HG03039 (cell line): Measurements from ENCODE around the gene MGRN1.
"Not testable (repeated sequence)": the region's sequence is repeated elsewhere in the genome, so short reads cannot be mapped to it uniquely, and the experiment has no call there.

Experiments used
- ATAC-seq: cut with Tn5 transposase; IDR thresholded peaks from one replicate; pipeline ENCODE4 v1.9.1; 2021; ENCODE audit warnings: mild to moderate bottlenecking, moderate library complexity; ENCODE audit not compliant: unreplicated experiment

MGRN1 gene

DNA sequence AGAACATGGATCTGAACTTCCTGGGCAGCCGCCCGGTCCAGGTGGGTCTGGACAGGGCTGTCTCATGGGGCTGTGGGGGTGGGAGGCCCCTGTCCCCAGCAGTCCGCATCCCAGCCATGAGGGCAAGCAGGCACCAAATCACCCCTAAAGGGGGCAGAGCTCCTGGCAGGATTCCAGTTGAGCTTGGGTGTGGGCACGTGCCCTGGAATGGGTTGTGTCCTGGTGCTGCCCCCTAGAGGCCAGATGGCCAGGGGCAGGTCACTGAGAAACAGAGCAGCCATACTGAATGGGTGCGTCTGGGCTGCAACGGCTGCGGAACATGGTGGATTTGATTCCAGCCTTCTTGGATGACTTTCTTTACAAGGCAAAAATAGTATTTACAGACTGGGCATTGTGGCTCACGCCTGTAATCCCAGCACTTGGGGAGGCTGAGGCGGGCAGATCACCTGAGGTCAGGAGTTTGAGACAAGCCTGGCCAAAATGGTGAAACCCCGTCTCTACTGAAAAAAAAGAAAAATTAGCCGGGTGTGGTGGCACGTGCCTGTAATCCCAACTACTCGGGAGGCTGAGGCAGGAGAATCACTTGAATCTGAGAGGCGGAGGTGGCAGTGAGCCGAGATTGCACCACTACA, 25.9 kb downstream of the MGRN1 start:
- ATAC-seq: not testable (repeated sequence)

- ATAC-seq: no peak
Measured at GRCh38 chr16:4651827-4652226, 27.2 kb downstream of the MGRN1 start.

DNA sequence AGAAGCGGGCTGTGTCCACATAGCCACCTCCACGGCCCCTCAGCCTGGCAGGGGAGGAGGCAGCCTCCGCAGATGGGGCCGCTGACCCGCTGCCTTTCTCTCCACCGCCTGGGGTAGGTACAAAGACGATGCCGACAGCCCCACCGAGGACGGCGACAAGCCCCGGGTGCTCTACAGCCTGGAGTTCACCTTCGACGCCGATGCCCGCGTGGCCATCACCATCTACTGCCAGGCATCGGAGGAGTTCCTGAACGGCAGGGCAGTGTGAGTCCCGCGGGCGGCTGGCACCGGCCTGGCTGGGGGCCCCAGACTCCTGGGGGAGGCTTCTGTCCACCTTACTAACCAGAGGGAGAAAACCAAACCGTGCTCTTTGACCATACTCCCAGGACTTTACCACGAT, 27.9 kb downstream of the MGRN1 start:
- ATAC-seq: no peak

DNA sequence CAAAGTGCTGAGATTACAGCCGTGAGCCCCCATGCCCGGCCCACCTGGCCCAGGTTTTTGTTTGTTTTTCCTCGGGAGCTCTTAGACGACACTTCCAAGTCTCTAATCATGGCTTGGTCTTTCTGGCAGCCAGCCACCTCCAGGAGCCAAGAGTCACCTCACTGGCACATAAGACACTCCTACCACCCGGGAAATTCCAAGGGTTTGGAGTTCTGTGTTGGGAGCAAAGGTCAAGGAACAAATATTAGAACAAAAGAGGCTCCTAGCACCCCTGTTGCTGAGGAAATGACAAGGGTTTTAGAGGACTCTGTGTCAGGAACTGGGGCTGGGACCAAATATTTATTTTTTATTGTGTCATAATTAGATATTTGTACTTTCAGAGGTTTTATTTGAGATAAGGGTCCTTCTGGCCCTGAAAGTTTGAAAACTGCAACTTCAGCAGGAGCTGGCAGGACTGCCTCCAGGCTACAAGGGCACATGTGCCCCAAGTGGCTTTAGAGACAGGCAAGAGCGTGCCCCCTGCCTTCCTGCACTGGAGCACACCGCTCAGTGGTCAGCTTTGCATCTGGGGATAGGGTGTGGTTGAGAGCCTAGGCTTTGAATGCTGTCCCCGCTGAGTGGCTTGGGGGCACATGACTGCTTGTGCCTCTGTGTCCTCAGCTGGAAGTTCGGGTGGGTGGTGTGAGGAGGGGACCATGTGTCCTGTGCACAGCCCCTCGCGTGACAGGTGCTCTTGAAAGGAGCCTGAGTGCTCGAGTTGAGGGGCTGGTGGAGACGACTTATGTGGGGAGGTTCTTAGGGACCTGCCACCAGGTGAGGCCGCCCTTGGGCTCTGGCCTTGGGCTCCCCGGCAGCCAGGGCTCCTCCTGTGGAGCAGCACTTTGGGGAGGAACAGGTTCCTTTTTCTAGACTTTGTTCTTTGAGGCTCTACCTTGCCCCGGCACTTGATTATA, 29.7 kb downstream of the MGRN1 start:
- no peak for ATAC-seq

- ATAC-seq: no peak
Measured at GRCh38 chr16:4654964-4655590, 30.5 kb downstream of the MGRN1 start.

GRCh38 chr16:4655801-4656200, 31.2 kb downstream of the MGRN1 start:
- no peak for ATAC-seq

DNA sequence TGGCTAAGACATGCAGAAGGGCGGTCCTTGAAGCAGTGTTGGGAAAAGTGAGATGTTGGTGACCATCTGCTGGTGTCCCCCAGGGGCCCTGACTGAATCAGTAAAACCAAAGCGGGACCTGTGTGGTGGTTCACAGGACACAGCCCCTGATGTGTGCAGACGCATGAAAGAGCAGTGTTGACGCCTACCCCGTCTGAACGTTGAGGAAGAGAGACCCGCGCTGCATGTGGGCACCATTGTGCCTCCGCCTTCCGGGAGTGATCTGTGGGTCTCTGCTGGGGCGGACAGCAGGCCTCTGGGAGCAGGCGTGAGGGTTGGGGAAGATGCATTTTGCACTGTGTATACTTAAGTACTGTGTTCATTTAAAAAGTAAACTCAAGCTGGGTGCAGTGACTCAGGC, 31.6 kb downstream of the MGRN1 start:
- no peak for ATAC-seq

- ATAC-seq: no peak
Measured at GRCh38 chr16:4656695-4657686, 32.4 kb downstream of the MGRN1 start.

GRCh38 chr16:4659363-4660353, 35.0 kb downstream of the MGRN1 start:
- no peak for ATAC-seq

DNA sequence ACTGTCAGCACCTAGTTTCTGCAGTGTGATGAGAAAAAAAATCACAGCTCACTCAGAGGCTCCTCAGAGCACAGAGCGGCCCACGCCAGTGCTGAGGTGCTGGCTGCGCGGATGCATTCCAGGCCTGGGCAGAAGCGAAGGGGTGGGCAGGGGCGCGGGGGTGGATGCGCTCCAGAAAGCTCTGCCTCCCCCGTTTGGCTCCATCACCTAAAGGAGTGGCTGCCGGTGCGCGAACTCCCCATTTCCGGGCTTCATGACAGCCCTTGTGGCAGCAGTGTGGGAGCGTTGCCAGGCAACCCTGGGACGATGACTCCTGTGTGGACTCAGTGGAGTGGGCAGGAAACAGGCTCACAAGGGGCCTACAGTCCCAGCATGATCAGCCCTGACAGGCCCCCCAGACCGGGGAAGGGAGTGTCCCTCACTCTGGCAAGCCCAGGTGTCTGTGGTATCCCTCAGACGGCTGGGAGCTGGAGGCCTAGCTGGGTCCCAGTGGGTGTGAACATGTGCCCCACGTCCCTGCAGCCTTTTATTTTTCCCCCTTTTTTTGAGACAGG, 35.9 kb downstream of the MGRN1 start:
- ATAC-seq: no peak

DNA sequence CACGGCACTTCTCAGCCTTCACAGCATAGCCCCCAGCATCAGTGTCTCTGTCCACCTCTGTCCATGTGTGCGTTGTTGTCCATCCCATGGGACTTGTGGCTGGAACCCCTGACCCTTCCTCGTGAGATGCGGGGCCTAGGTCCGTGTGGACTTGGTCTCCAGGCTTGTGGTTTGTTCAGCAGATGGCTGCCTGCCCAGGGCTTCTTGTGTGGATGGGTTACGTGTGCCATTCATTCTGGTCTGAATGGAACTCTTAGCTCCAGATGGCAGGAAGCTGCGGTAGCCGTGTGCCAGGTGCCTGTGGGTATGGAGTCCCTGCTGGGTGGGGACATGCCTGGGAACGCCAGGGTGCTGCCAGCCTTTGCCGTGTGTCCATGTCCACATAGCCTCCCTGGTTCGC, 37.0 kb downstream of the MGRN1 start:
- no peak for ATAC-seq

GRCh38 chr16:4663465-4663776, 38.8 kb downstream of the MGRN1 start:
- no peak for ATAC-seq

GRCh38 chr16:4663777-4664465, 39.3 kb downstream of the MGRN1 start:
- no peak for ATAC-seq

DNA sequence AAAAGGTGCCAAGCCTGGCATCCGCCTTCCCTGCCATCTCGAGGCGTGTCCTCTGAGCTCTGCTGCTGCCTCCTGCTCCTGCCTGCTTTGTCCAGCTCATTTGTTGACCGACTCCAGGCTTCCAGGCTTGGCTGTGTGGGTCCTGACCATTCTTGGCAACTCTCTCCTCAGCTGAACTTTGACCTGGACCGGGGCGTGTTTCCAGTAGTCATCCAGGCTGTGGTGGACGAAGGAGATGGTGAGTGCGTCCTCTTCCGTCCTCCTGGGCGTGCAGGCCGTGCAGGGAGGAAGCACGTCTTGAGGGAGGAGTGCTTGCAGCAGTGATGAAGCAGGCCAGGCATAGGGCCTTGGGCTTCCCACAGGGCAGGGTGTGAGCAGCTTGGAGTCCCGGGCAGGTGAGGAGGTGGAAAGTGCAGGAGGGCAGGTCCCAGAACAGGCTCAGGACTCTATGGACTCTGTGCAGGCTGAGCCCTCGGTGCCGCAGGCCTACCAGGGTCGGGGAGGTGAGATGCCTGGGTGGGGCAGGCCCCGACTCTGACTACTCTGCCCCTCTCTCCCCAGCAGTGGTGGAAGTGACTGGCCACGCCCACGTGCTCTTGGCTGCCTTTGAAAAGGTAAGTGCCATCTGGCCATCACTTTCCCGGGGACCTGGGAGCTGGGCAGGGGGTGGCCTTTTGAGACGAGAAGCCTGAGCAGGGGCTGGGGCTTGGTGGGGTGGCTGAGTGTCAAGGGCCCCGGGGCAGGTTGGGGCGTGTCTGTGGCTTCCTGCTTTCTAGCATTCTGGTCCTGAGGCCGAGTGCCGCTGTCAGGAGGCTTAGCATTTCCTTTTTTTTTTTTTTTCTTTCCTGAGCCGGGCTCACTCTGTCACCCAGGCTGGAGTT, 40.2 kb downstream of the MGRN1 start:
- no peak for ATAC-seq

DNA sequence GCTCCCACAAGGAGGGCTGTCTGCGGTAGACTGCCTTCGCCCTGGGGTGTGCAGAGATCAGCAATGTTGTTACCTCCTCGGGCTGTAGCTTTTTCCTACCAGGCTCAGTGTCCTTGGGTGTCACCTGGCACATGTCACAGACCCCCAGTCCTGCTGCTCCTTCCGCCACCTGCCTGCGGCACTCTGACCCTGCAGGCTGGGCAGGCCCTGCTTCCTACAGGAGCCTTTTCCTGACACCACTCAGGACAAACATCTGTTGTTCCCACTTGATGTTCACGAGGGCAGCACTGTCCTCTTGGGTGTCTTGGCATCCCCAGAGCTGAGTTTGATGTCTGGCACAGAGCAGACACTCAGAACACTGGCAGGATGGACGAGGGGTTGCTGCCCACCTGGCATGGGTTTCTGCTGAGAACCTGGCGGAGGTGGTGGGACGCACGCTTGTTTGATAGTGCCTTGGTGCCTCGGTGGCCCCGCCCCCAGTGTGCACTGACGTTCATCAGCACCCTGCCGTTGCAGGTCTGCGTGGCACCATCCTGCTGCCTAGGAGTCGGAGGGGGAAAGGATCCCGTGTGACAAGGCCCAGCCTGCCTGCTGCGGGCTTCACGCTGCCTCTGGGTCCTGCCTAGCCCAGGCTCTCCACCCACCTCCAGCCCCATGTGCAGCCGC, 42.0 kb downstream of the MGRN1 start:
- no peak for ATAC-seq

- no peak for ATAC-seq
Measured at GRCh38 chr16:4667203-4667963, 42.8 kb downstream of the MGRN1 start.
